ENCODE data around the gene HES5.

DNA sequence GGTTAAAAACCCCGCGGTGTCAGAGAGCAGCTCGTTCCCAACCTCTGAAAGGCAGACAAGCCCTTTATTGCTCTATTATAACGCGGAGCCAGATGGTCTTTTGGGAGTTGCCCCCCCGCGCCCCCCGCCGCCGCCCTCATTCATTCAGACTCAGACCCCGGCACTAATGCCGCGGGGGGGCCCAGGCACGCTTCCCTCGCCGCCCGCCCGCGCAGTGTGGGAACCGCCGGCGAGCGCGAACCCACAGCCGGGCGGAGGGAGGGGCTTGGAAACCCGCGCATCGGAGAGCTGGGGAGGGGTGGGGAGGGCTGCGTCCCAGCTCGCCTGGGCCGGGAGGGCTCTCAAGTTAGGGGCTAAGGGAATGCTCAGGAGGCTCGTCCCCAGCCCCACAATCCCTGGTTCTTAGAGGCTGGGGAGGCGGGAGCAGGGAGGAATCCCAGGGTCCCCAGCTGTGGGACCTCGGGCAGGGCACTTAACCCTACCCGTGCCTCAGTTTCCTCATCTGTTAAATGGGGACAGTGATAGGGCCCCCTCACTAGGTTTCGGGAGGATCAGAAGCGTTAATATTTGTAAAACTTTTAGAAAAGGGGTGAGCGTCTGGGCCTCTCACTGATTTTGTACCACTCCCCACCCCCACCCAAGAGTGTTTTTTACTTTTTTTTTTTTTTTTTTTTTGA, 10.9 kb upstream of the HES5 start:
- TF ChIP-seq ZNF879 (CRISPR knock-in tag; IDR thresholded peaks at IDR 0.05) (no peak), ZFX (CRISPR knock-in tag; IDR thresholded peaks at IDR 0.05; ENCODE audit: low read depth) (no peak), RAD21 (CRISPR knock-in tag; IDR thresholded peaks at IDR 0.05) (no peak), RBAK (CRISPR knock-in tag; IDR thresholded peaks at IDR 0.05) (no peak), POLR2A (IDR thresholded peaks at IDR 0.05; ENCODE audit: insufficient read depth in 1 of 2, low read depth in 2 of 2, low read length in 2 of 2) (no peak)
- TF ChIP-seq, protein P1, sequence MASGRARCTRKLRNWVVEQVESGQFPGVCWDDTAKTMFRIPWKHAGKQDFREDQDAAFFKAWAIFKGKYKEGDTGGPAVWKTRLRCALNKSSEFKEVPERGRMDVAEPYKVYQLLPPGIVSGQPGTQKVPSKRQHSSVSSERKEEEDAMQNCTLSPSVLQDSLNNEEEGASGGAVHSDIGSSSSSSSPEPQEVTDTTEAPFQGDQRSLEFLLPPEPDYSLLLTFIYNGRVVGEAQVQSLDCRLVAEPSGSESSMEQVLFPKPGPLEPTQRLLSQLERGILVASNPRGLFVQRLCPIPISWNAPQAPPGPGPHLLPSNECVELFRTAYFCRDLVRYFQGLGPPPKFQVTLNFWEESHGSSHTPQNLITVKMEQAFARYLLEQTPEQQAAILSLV (CRISPR knock-in tag; IDR thresholded peaks at IDR 0.05; ENCODE audit: borderline replicate concordance): no peak
- TF ChIP-seq, protein P2, sequence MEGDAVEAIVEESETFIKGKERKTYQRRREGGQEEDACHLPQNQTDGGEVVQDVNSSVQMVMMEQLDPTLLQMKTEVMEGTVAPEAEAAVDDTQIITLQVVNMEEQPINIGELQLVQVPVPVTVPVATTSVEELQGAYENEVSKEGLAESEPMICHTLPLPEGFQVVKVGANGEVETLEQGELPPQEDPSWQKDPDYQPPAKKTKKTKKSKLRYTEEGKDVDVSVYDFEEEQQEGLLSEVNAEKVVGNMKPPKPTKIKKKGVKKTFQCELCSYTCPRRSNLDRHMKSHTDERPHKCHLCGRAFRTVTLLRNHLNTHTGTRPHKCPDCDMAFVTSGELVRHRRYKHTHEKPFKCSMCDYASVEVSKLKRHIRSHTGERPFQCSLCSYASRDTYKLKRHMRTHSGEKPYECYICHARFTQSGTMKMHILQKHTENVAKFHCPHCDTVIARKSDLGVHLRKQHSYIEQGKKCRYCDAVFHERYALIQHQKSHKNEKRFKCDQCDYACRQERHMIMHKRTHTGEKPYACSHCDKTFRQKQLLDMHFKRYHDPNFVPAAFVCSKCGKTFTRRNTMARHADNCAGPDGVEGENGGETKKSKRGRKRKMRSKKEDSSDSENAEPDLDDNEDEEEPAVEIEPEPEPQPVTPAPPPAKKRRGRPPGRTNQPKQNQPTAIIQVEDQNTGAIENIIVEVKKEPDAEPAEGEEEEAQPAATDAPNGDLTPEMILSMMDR (CRISPR knock-in tag; IDR thresholded peaks at IDR 0.05): no peak
- TF ChIP-seq, protein P3, sequence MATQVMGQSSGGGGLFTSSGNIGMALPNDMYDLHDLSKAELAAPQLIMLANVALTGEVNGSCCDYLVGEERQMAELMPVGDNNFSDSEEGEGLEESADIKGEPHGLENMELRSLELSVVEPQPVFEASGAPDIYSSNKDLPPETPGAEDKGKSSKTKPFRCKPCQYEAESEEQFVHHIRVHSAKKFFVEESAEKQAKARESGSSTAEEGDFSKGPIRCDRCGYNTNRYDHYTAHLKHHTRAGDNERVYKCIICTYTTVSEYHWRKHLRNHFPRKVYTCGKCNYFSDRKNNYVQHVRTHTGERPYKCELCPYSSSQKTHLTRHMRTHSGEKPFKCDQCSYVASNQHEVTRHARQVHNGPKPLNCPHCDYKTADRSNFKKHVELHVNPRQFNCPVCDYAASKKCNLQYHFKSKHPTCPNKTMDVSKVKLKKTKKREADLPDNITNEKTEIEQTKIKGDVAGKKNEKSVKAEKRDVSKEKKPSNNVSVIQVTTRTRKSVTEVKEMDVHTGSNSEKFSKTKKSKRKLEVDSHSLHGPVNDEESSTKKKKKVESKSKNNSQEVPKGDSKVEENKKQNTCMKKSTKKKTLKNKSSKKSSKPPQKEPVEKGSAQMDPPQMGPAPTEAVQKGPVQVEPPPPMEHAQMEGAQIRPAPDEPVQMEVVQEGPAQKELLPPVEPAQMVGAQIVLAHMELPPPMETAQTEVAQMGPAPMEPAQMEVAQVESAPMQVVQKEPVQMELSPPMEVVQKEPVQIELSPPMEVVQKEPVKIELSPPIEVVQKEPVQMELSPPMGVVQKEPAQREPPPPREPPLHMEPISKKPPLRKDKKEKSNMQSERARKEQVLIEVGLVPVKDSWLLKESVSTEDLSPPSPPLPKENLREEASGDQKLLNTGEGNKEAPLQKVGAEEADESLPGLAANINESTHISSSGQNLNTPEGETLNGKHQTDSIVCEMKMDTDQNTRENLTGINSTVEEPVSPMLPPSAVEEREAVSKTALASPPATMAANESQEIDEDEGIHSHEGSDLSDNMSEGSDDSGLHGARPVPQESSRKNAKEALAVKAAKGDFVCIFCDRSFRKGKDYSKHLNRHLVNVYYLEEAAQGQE (IDR thresholded peaks at IDR 0.05; ENCODE audit: borderline replicate concordance in 1 of 2, low read depth in 1 of 2, low read length in 2 of 2): no peak
- TF ChIP-seq, protein P4, sequence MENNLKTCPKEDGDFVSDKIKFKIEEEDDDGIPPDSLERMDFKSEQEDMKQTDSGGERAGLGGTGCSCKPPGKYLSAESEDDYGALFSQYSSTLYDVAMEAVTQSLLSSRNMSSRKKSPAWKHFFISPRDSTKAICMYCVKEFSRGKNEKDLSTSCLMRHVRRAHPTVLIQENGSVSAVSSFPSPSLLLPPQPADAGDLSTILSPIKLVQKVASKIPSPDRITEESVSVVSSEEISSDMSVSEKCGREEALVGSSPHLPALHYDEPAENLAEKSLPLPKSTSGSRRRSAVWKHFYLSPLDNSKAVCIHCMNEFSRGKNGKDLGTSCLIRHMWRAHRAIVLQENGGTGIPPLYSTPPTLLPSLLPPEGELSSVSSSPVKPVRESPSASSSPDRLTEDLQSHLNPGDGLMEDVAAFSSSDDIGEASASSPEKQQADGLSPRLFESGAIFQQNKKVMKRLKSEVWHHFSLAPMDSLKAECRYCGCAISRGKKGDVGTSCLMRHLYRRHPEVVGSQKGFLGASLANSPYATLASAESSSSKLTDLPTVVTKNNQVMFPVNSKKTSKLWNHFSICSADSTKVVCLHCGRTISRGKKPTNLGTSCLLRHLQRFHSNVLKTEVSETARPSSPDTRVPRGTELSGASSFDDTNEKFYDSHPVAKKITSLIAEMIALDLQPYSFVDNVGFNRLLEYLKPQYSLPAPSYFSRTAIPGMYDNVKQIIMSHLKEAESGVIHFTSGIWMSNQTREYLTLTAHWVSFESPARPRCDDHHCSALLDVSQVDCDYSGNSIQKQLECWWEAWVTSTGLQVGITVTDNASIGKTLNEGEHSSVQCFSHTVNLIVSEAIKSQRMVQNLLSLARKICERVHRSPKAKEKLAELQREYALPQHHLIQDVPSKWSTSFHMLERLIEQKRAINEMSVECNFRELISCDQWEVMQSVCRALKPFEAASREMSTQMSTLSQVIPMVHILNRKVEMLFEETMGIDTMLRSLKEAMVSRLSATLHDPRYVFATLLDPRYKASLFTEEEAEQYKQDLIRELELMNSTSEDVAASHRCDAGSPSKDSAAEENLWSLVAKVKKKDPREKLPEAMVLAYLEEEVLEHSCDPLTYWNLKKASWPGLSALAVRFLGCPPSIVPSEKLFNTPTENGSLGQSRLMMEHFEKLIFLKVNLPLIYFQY (CRISPR knock-in tag; IDR thresholded peaks at IDR 0.05; ENCODE audit: borderline replicate concordance): no peak

Measured in HepG2 (cell line).